SK-N-SH (cell line): ENCODE results near the gene ART5. TPM values are rescaled to one million over a fixed set of nuclear protein-coding genes. Genes with fewer than 3 reads are reported as not detected.
"Not testable (repeated sequence)": the region's sequence is repeated elsewhere in the genome, so short reads cannot be mapped to it uniquely, and the experiment has no call there.

Experiments
- CTCF ChIA-PET: fragments of 300-600, 350-600 bp; formaldehyde crosslinking; extraction: SDS; loops from one replicate; lab custom pipeline; 2021; lab: Yijun Ruan, JAX
- POLR2A ChIA-PET: fragments of 350-600 bp; sonication (Branson Sonifier 250); formaldehyde crosslinking; extraction: SDS; loops from one replicate; lab custom pipeline; 2020; ENCODE audit warnings: antibody characterized with exemption, inconsistent platforms; lab: Yijun Ruan, JAX
- DNase-seq: peaks from one replicate; pipeline ENCODE4 v3.0.0; 2012
- H2AFZ ChIP-seq: fragments of 200-600 bp; sonication (generic); 2 replicates; pipeline ENCODE4 v1.8.1; 2016; ENCODE audit warnings: antibody characterized with exemption, mild to moderate bottlenecking, low read depth
- H3F3A ChIP-seq: fragments of 200-600 bp; sonication (generic); replicated peaks from 2 replicates; pipeline ENCODE3; 2016; ENCODE audit warnings: antibody characterized with exemption, mild to moderate bottlenecking; ENCODE audit not compliant: insufficient read depth
- H3K27ac ChIP-seq, 2 experiments: fragments of 200-500 bp in 1 of 2; fragments of 200-600 bp in 1 of 2; sonication (Bioruptor generic) in 1 of 2; sonication (generic), shearing (Covaris generic) in 1 of 2; 2 replicates each; pipeline versions ENCODE4 v1.5.1 to v1.6.1; 2014 to 2016; ENCODE audit warnings: low read depth in 2 of 2, inconsistent platforms in 1 of 2, low read length in 1 of 2, mild to moderate bottlenecking in 1 of 2, mixed read lengths in 1 of 2
- H3K27me3 ChIP-seq: fragments of 200-600 bp; sonication (generic), shearing (Covaris generic); 2 replicates; pipeline ENCODE4 v1.6.1; 2016; ENCODE audit warnings: mixed run types; ENCODE audit not compliant: insufficient read depth
- H3K36me3 ChIP-seq, 2 experiments: fragments of 200-500 bp in 1 of 2; fragments of 200-600 bp in 1 of 2; sonication (Bioruptor generic) in 1 of 2; sonication (generic) in 1 of 2; replicated peaks in 1 of 2; 2 replicates each; pipeline versions ENCODE3 to v1.5.1; 2014 to 2016; ENCODE audit warnings: low read length in 1 of 2, mild to moderate bottlenecking in 1 of 2; ENCODE audit not compliant: insufficient read depth in 2 of 2, control insufficient read depth in 1 of 2
- H3K4me1 ChIP-seq, 2 experiments: fragments of 200-500 bp in 1 of 2; fragments of 200-600 bp in 1 of 2; sonication (Bioruptor generic) in 1 of 2; sonication (generic), shearing (Covaris generic) in 1 of 2; 2 replicates each; pipeline versions ENCODE4 v1.5.1 to v1.6.1; 2014 to 2016; ENCODE audit warnings: low read depth in 1 of 2, low read length in 1 of 2, mixed run types in 1 of 2; ENCODE audit not compliant: insufficient read depth in 2 of 2, control insufficient read depth in 1 of 2
- H3K4me2 ChIP-seq: fragments of 200-600 bp; sonication (generic), shearing (Covaris generic); 2 replicates; pipeline ENCODE4 v1.6.1; 2017; ENCODE audit warnings: mixed run types
- H3K4me3 ChIP-seq, 2 experiments: fragments of 200-500 bp in 1 of 2; fragments of 200-600 bp in 1 of 2; sonication (Bioruptor generic) in 1 of 2; sonication (generic), shearing (Covaris generic) in 1 of 2; 2 replicates each; pipeline versions ENCODE4 v1.5.1 to v1.8.1; 2014 to 2016; ENCODE audit warnings: low read depth in 2 of 2, inconsistent platforms in 1 of 2, low read length in 1 of 2, mild to moderate bottlenecking in 1 of 2, mixed read lengths in 1 of 2, moderate library complexity in 1 of 2
- H3K79me2 ChIP-seq: fragments of 200-600 bp; sonication (generic); 2 replicates; pipeline ENCODE4 v1.8.1; 2017; ENCODE audit warnings: mild to moderate bottlenecking; ENCODE audit not compliant: insufficient read depth
- H3K9ac ChIP-seq: fragments of 200-600 bp; sonication (generic); 2 replicates; pipeline ENCODE4 v1.6.1; 2017; ENCODE audit warnings: mixed run types
- H3K9me2 ChIP-seq: fragments of 200-600 bp; sonication (generic); 2 replicates; pipeline ENCODE4 v1.6.1; 2017; ENCODE audit warnings: mixed run types
- H3K9me3 ChIP-seq: fragments of 200-600 bp; sonication (generic); 2 replicates; pipeline ENCODE4 v1.6.1; 2017; ENCODE audit warnings: mixed run types, mild to moderate bottlenecking, moderate library complexity
- H4K20me1 ChIP-seq: fragments of 200-600 bp; sonication (generic); 2 replicates; pipeline ENCODE4 v1.6.1; 2017; ENCODE audit warnings: mild to moderate bottlenecking, mixed run types; ENCODE audit not compliant: insufficient read depth
- USF1 ChIP-seq: IDR thresholded peaks from 2 replicates; pipeline ENCODE4 v1.4.0; 2012; ENCODE audit warnings: low read depth, borderline replicate concordance
- WGBS: methylation state at CpG from one replicate; pipeline ENCODE4 v1.1.6; 2017; ENCODE audit warnings: low lambda C conversion rate; 5-methylcytosine and 5-hydroxymethylcytosine counted together
- polyA plus RNA-seq, 3 experiments: library from polyadenylated mRNA; depleted of rRNA; stranded (reverse); fragments of >200 nt; gene quantifications; 2 replicates each; pipeline ENCODE4 v1.2.3, GENCODE V29; 2012

The ART5 gene
- polyA plus RNA-seq, 1 of the 3 experiments (the other 2 are of a cell fraction): 0.59 TPM

GRCh38 chr11:3600201-3600600 lies 41.6 kb downstream of the ART5 start:
- H3K27ac ChIP-seq, DNase-seq, H3K79me2 ChIP-seq, H4K20me1 ChIP-seq, H3K4me1 ChIP-seq, H3K9me2 ChIP-seq, H3K27me3 ChIP-seq, H3F3A ChIP-seq, CTCF ChIA-PET, H3K9ac ChIP-seq, H3K36me3 ChIP-seq, H2AFZ ChIP-seq, H3K9me3 ChIP-seq, H3K4me2 ChIP-seq, POLR2A ChIA-PET, H3K4me3 ChIP-seq: not testable (repeated sequence)
- WGBS: 62% methylated on average over 10 of the region's 10 CpGs

DNA sequence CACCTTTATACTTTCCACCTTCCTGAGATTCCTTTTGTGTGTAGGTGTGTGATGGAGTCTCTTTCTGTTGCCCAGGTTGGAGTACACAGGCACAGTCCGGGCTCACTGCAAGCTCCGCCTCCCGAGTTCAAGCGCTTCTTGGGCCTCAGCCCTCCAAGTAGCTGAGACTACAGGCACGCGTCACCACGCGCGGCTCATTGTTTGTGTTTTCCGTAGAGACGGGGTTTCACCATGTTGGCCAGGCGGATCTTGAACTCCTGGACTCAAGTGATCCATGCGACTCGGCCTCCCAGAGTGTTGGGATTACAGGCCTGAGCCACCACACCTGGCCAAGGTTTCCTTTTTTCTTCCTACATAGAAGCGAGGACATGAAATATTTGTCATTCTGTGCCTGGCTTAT lies 44.0 kb downstream of the ART5 start:
- H3K79me2 ChIP-seq, H3K27me3 ChIP-seq, H3K9ac ChIP-seq, H3K36me3 ChIP-seq, H3K9me2 ChIP-seq, H2AFZ ChIP-seq, POLR2A ChIA-PET, H4K20me1 ChIP-seq, H3F3A ChIP-seq, H3K9me3 ChIP-seq, H3K4me1 ChIP-seq, H3K4me3 ChIP-seq, CTCF ChIA-PET, DNase-seq, H3K4me2 ChIP-seq, H3K27ac ChIP-seq: not testable (repeated sequence)
- WGBS: 77% methylated on average over 15 of the region's 15 CpGs

DNA sequence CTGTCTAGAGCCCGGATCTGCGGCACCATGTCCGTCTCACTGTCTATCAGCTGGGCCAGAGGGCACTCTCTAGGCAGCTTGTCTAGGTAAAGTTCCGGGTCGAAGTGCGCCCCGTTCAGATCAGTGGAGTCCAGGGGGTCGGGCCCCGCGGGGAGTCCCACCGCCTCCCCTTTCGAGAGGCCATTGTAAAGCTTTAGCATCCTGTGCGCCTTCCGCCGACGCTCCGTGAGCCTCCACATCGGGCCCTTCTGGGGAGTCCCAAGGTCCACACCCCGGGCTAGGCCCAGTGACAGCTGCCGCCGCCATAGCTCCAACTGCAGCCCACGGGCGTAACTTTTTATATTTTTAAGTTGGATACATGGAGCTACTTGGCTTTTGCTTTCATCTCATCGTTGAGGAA lies 50.5 kb downstream of the ART5 start:
- H2AFZ ChIP-seq, H3K27me3 ChIP-seq, POLR2A ChIA-PET, H4K20me1 ChIP-seq, H3K9me2 ChIP-seq, H3K27ac ChIP-seq, DNase-seq, H3K9ac ChIP-seq, H3K79me2 ChIP-seq, H3K4me3 ChIP-seq, H3K4me1 ChIP-seq, H3F3A ChIP-seq, CTCF ChIA-PET, H3K36me3 ChIP-seq, H3K4me2 ChIP-seq, H3K9me3 ChIP-seq: not testable (repeated sequence)
- 66% methylated on average over 11 of the region's 24 CpGs for WGBS

DNA sequence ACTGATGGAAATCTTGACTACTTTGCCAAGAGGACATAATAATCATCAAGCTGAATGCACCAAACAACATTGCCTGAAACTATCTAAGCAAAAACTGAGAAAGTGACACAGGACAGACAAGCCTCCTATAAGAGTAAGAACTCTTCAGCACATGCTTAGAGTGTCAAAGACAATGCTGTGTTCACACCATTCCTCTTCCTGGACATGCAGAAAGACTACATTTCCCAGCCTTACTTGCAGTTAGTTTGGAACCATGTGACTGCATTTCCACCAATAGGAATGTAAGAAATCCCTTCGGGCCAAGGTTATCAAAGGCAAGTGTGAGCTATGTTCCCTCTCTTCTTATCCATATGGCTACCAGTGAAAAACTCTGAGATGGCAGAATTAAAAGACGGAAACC lies 51.6 kb downstream of the ART5 start:
- H3F3A ChIP-seq, H3K4me3 ChIP-seq, POLR2A ChIA-PET, DNase-seq, H3K27ac ChIP-seq, H3K79me2 ChIP-seq, H2AFZ ChIP-seq, H3K9ac ChIP-seq, H3K4me1 ChIP-seq, H3K9me3 ChIP-seq, H3K4me2 ChIP-seq, H3K27me3 ChIP-seq, H3K36me3 ChIP-seq, H3K9me2 ChIP-seq, CTCF ChIA-PET, H4K20me1 ChIP-seq: not testable (repeated sequence)
- WGBS: 33% methylated on average over 2 of the region's 2 CpGs
- peak; percentile 57; the same call in 1 of the 2 replicates for TF ChIP-seq USF1

GRCh38 chr11:3588776-3589175 lies 53.0 kb downstream of the ART5 start:
- POLR2A ChIA-PET, H3K9me2 ChIP-seq, H4K20me1 ChIP-seq, H3K27ac ChIP-seq, H3F3A ChIP-seq, H3K9ac ChIP-seq, H3K9me3 ChIP-seq, H2AFZ ChIP-seq, H3K4me3 ChIP-seq, H3K36me3 ChIP-seq, H3K79me2 ChIP-seq, H3K4me2 ChIP-seq, H3K27me3 ChIP-seq, H3K4me1 ChIP-seq: not testable (repeated sequence)
- peak; percentile 34 for DNase-seq
- WGBS: 15% methylated on average over 4 of the region's 11 CpGs
- CTCF ChIA-PET: interaction anchor here (0.9 to 1.5 kb wide), 2 partner anchors 20 to 21 kb away, joined by 3 to 4 read pairs; no protein-coding TSS in a partner anchor
